Mesenchymal stem cell (in vitro differentiated cells and primary cell): ENCODE results near the gene BDKRB2.

Source experiments
- DNase-seq: peaks from one replicate; pipeline ENCODE4 v3.0.0-alpha.2; 2013
- H2AFZ ChIP-seq: one replicate; pipeline ENCODE4 v1.6.1; 2013; ENCODE audit warnings: low read depth, mild to moderate bottlenecking, control low read depth, inconsistent platforms, low read length, moderate library complexity
- H2AK5ac ChIP-seq: 2 replicates; pipeline ENCODE4 v1.6.1; 2013; ENCODE audit warnings: low read length, moderate library complexity, mild to moderate bottlenecking, inconsistent platforms; ENCODE audit not compliant: severe bottlenecking
- H2BK120ac ChIP-seq: one replicate; pipeline ENCODE4 v1.6.1; 2013; ENCODE audit warnings: low read depth, mild to moderate bottlenecking, inconsistent platforms, low read length, moderate library complexity
- H2BK12ac ChIP-seq, 2 experiments: one replicate each; pipeline ENCODE4 v1.6.1; 2013; ENCODE audit warnings: inconsistent platforms in 2 of 2, low read length in 2 of 2, mild to moderate bottlenecking in 2 of 2, moderate library complexity in 2 of 2, control low read depth in 1 of 2
- H2BK15ac ChIP-seq: one replicate; pipeline ENCODE4 v1.6.1; 2013; ENCODE audit warnings: mild to moderate bottlenecking, low read depth, inconsistent platforms; ENCODE audit not compliant: poor library complexity, severe bottlenecking
- H2BK5ac ChIP-seq: 2 replicates; pipeline ENCODE4 v1.6.1; 2013; ENCODE audit warnings: low read depth, mild to moderate bottlenecking, low read length, control low read depth, inconsistent platforms; ENCODE audit not compliant: poor library complexity, severe bottlenecking
- H3K14ac ChIP-seq, 2 experiments: one replicate each; pipeline ENCODE4 v1.6.1; 2013; ENCODE audit warnings: inconsistent platforms in 2 of 2, low read length in 2 of 2, control low read depth in 1 of 2, mild to moderate bottlenecking in 1 of 2, moderate library complexity in 1 of 2
- H3K18ac ChIP-seq, 2 experiments: one replicate each; pipeline ENCODE4 v1.6.1; 2013; ENCODE audit warnings: inconsistent platforms in 2 of 2, low read length in 2 of 2, control low read depth in 1 of 2, low read depth in 1 of 2, mild to moderate bottlenecking in 1 of 2
- H3K23ac ChIP-seq, 2 experiments: one replicate each; pipeline ENCODE4 v1.6.1; 2013; ENCODE audit warnings: inconsistent platforms in 2 of 2, low read length in 2 of 2, mild to moderate bottlenecking in 2 of 2, moderate library complexity in 2 of 2, control low read depth in 1 of 2
- H3K27ac ChIP-seq: 2 replicates; pipeline ENCODE4 v1.5.1; 2013; ENCODE audit warnings: mild to moderate bottlenecking, moderate library complexity, low read length, control low read depth, inconsistent platforms; ENCODE audit not compliant: poor library complexity, severe bottlenecking
- H3K27me3 ChIP-seq, 2 experiments: 2 replicates each; pipeline versions ENCODE4 v1.6.1 to v1.7.0; 2013; ENCODE audit warnings: low read length in 2 of 2, mild to moderate bottlenecking in 2 of 2, moderate library complexity in 2 of 2, control low read depth in 1 of 2, inconsistent platforms in 1 of 2; ENCODE audit not compliant: control insufficient read depth in 1 of 2, insufficient read depth in 1 of 2
- H3K36me3 ChIP-seq, 2 experiments: 2 replicates each; pipeline versions ENCODE4 v1.6.1 to v1.7.0; 2013; ENCODE audit warnings: low read length in 2 of 2, control low read depth in 1 of 2, inconsistent platforms in 1 of 2, low read depth in 1 of 2, mild to moderate bottlenecking in 1 of 2; ENCODE audit not compliant: insufficient read depth in 2 of 2, control insufficient read depth in 1 of 2
- H3K4ac ChIP-seq, 2 experiments: one replicate each; pipeline ENCODE4 v1.6.1; 2013; ENCODE audit warnings: inconsistent platforms in 2 of 2, low read length in 2 of 2, mild to moderate bottlenecking in 2 of 2, moderate library complexity in 2 of 2, control low read depth in 1 of 2, low read depth in 1 of 2
- H3K4me1 ChIP-seq: 2 replicates; pipeline ENCODE4 v1.6.1; 2013; ENCODE audit warnings: low read depth, low read length, control low read depth; ENCODE audit not compliant: control insufficient read depth, insufficient read depth
- H3K4me2 ChIP-seq: 2 replicates; pipeline ENCODE4 v1.6.1; 2013; ENCODE audit warnings: low read length, mild to moderate bottlenecking, inconsistent platforms; ENCODE audit not compliant: poor library complexity, severe bottlenecking
- H3K4me3 ChIP-seq, 2 experiments: 2 replicates each; pipeline versions ENCODE4 v1.5.1 to v1.7.0; 2013; ENCODE audit warnings: low read length in 2 of 2, mild to moderate bottlenecking in 2 of 2, control low read depth in 1 of 2, low read depth in 1 of 2; ENCODE audit not compliant: insufficient read depth in 1 of 2
- H3K79me1 ChIP-seq: replicated peaks from 2 replicates; pipeline ENCODE4 v1.6.1; 2013; ENCODE audit warnings: mild to moderate bottlenecking, control low read depth, low read length, inconsistent platforms; ENCODE audit not compliant: poor library complexity, severe bottlenecking
- H3K9ac ChIP-seq: 2 replicates; pipeline ENCODE4 v1.7.0; 2013; ENCODE audit warnings: mild to moderate bottlenecking, low read length, moderate library complexity
- H3K9me3 ChIP-seq: 2 replicates; pipeline ENCODE4 v1.7.0; 2013; ENCODE audit warnings: mild to moderate bottlenecking, low read length; ENCODE audit not compliant: control insufficient read depth
- H4K8ac ChIP-seq: one replicate; pipeline ENCODE4 v1.6.1; 2013; ENCODE audit warnings: inconsistent platforms, mild to moderate bottlenecking, low read length, moderate library complexity
- H4K91ac ChIP-seq: one replicate; pipeline ENCODE4 v1.6.1; 2013; ENCODE audit warnings: mild to moderate bottlenecking, low read length, inconsistent platforms
- WGBS: methylation state at CpG from one replicate; pipeline ENCODE4 v1.1.7; 2013; ENCODE audit warnings: mixed read lengths; 5-methylcytosine and 5-hydroxymethylcytosine counted together

BDKRB2 gene

DNA sequence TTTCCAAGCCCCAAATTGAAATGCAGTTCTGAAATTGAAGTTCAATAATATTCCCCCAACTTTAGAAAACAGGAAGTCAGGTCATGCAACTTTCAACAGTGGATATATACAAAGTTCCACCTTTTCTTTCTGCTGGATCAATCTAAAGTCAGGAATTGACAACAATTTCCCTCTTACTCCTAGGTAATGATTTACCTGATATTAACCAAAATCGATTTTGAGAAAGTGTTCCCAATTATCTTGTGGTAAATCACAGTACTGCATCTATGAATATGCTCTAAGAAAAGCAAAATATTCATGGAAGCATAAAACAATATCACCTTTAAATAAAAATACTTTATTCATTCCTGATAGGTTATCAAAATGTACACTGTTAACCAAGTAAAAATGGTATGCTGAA, 79.8 kb downstream of the BDKRB2 start:
- no peak overlapping the region for H3K9ac ChIP-seq
- WGBS, result 80% methylated on average over 1 of the region's 1 CpG
- H3K4me3 ChIP-seq, result no peak overlapping the region
- no peak overlapping the region for H2BK5ac ChIP-seq
- H3K18ac ChIP-seq, result no peak overlapping the region
- H3K4ac ChIP-seq, result no peak overlapping the region
- no peak overlapping the region for H2BK15ac ChIP-seq
- no peak overlapping the region for H4K8ac ChIP-seq
- H4K91ac ChIP-seq, result no peak overlapping the region
- no peaks in the 10 kb centered on the region for H3K9me3 ChIP-seq
- peaks cover 1% of the 10 kb centered on the region for H3K79me1 ChIP-seq
- no peak overlapping the region for H2AK5ac ChIP-seq
- no peak overlapping the region for H2BK12ac ChIP-seq
- H3K27ac ChIP-seq, result no peak overlapping the region
- H3K4me1 ChIP-seq, result peaks cover 16% of the 10 kb centered on the region
- no peak overlapping the region for H2BK120ac ChIP-seq
- no peak for DNase-seq
- peaks cover 12 to 53% of the 10 kb centered on the region in 2 experiments for H3K36me3 ChIP-seq
- H2AFZ ChIP-seq, result no peak overlapping the region
- no peak overlapping the region for H3K14ac ChIP-seq
- H3K27me3 ChIP-seq, result no peaks in the 10 kb centered on the region
- no peak overlapping the region for H3K4me2 ChIP-seq
- H3K23ac ChIP-seq, result no peak overlapping the region

DNA sequence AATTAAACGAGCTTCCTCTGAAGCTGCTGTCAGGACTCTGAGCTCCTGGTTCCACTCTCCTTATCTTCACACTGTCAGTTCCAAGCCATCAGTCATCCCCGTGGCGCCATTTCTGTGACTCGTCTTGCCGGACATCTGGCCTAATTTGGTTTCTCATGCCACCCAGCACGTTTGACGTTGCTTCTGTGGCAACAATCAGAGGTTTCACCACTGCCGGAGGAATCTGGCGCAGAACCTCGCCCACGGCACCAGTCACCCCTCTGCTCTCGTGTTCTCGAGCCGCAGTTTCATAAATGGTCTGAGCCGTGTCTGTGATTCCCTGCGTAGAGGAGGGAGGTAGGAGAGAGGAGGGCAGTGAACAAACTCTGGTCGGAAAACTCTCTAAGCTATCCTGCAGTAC, 81.0 kb downstream of the BDKRB2 start:
- H3K9me3 ChIP-seq, result no peaks in the 10 kb centered on the region
- no peak overlapping the region for H4K91ac ChIP-seq
- peaks cover 17 to 66% of the 10 kb centered on the region in 2 experiments for H3K36me3 ChIP-seq
- peak overlapping the region; percentile 55 for H4K8ac ChIP-seq
- H2BK15ac ChIP-seq, result no peak overlapping the region
- no peaks in the 10 kb centered on the region for H3K27me3 ChIP-seq
- peaks cover 1% of the 10 kb centered on the region for H3K79me1 ChIP-seq
- peak overlapping the region; percentile 57 for H2AK5ac ChIP-seq
- no peak overlapping the region for H2BK5ac ChIP-seq
- no peak overlapping the region for H3K14ac ChIP-seq
- H3K23ac ChIP-seq, result no peak overlapping the region
- no peak overlapping the region for H3K4ac ChIP-seq
- no peak overlapping the region for H3K9ac ChIP-seq
- H3K18ac ChIP-seq, result peak overlapping the region in 1 of 2 experiments; percentile 74
- WGBS, result 33% methylated on average over 16 of the region's 17 CpGs
- H2BK120ac ChIP-seq, result no peak overlapping the region
- no peak overlapping the region for H3K4me2 ChIP-seq
- peak overlapping the region in 1 of 2 experiments; percentile 79 for H2BK12ac ChIP-seq
- H3K27ac ChIP-seq, result no peak overlapping the region
- no peak overlapping the region for H3K4me3 ChIP-seq
- H2AFZ ChIP-seq, result peak overlapping the region; percentile 58
- peaks cover 10% of the 10 kb centered on the region for H3K4me1 ChIP-seq
- peak; percentile 93 for DNase-seq

DNA sequence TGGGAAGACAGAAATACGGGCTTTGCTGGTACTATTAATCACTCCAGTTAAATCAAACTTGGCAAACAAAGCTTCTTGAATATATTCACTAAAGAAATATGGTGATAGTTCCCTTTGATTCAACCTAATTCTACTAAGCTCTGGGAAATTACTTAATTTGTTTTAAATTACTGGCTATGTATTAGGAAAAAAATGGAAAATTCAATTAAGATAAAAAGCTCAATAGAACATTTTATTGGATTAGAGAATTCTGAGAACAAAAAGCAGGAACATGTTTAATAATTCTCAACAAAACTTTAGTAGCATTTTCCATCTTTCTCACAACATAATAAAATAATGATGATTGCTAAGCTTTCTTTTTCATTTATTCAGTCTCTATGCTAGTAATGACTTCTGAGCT, 81.6 kb downstream of the BDKRB2 start:
- H3K9me3 ChIP-seq, result no peaks in the 10 kb centered on the region
- no peak overlapping the region for H4K8ac ChIP-seq
- H2BK120ac ChIP-seq, result no peak overlapping the region
- H2BK12ac ChIP-seq, result no peak overlapping the region
- peaks cover 1% of the 10 kb centered on the region for H3K79me1 ChIP-seq
- H3K4me2 ChIP-seq, result no peak overlapping the region
- no peak overlapping the region for H4K91ac ChIP-seq
- H3K23ac ChIP-seq, result no peak overlapping the region
- no peak overlapping the region for H3K4ac ChIP-seq
- no peak overlapping the region for H3K4me3 ChIP-seq
- H2AK5ac ChIP-seq, result no peak overlapping the region
- no peak overlapping the region for H3K14ac ChIP-seq
- H2BK15ac ChIP-seq, result no peak overlapping the region
- H3K36me3 ChIP-seq, result peaks cover 17 to 71% of the 10 kb centered on the region in 2 experiments
- H3K27me3 ChIP-seq, result no peaks in the 10 kb centered on the region
- H3K27ac ChIP-seq, result no peak overlapping the region
- H2BK5ac ChIP-seq, result no peak overlapping the region
- H3K4me1 ChIP-seq, result peaks cover 10% of the 10 kb centered on the region
- no peak overlapping the region for H3K18ac ChIP-seq
- H3K9ac ChIP-seq, result no peak overlapping the region
- WGBS, result no CpG with 5 or more reads among the region's 1 CpG
- DNase-seq, result no peak
- no peak overlapping the region for H2AFZ ChIP-seq

DNA sequence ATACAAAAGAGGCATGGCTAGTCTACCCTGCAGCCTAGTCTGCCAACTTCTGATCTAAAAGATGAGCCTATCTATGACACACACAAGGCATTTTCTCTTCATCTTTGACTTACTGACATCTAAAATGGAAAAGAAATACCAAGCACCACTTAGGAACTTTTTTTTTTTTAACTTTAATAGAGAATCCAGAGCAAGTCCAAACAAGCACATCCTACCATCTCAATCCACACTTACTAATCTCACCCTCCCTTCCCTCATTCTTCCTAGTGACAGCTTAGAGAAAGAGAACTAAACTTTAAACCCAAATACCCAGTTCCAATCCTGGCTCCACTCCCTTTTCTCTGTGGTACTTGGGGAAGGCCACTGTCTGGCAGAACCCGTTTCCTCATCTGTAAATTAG, 83.2 kb downstream of the BDKRB2 start:
- Histone ChIP-seq H3K23ac (no peak overlapping the region), H3K36me3 (peaks cover 17 to 74% of the 10 kb centered on the region in 2 experiments), H3K18ac (no peak overlapping the region), H2AK5ac (no peak overlapping the region), H2AFZ (no peak overlapping the region), H3K4ac (no peak overlapping the region), H3K14ac (no peak overlapping the region), H3K9ac (peak overlapping the region; percentile 58), H3K4me2 (no peak overlapping the region), H3K4me3 (no peak overlapping the region), H3K9me3 (no peaks in the 10 kb centered on the region), H3K27me3 (no peaks in the 10 kb centered on the region), H2BK12ac (no peak overlapping the region), H2BK5ac (no peak overlapping the region), H3K27ac (no peak overlapping the region), H2BK120ac (no peak overlapping the region), H3K4me1 (peaks cover 10% of the 10 kb centered on the region), H4K91ac (no peak overlapping the region), H4K8ac (no peak overlapping the region), H3K79me1 (peaks cover 3% of the 10 kb centered on the region), H2BK15ac (no peak overlapping the region)
- no peak for DNase-seq
- no CpG with 5 or more reads among the region's 1 CpG for WGBS
